Bone marrow (tissue), 2 donors: ENCODE measurements around the gene USP50.
"Not testable (repeated sequence)": the region's sequence is repeated elsewhere in the genome, so short reads cannot be mapped to it uniquely, and the experiment has no call there.

Experiments used
- DNase-seq, 2 donors: peaks; one replicate each; lab custom pipeline; 2025; lab: John Stamatoyannopoulos, UW

The USP50 gene

DNA sequence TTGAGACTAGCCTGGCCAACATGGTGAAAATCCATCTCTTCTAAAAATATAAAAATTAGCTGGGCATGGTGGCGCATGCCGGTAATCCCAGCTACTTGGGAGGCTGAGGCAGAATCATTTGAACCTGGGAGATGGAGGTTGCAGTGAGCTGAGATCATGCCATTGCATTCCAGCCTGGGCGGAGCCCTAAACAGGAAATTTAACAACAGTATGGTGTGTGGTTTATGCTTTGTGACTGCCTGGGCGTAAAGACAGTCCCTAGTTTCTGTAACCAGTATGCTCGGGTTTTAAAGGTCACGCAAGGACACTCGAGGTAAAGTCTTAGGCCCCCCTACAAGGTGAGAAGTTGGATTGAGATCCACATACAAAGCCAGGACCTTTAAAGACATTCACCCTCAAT, 43.3 kb downstream of the USP50 start:
- no peak for DNase-seq

DNA sequence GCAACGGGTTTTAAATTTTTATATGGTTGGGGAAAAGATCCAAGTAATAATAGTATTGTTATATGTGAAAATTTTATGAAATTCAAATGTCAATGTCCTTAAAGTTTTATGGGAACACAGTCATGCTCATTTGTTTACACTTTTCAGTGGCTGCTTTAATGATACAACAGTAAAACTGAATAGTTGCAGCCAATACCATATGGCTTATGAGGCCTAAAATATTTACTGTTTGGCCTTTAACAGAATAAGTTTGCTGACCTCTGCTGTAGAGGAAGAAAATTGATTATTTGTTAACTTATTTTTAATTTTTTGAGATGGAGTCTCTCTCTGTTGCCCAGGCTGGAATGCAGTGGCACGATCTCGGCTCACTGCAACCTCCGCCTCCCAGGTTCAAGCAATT, 44.7 kb downstream of the USP50 start:
- no peak for DNase-seq

DNA sequence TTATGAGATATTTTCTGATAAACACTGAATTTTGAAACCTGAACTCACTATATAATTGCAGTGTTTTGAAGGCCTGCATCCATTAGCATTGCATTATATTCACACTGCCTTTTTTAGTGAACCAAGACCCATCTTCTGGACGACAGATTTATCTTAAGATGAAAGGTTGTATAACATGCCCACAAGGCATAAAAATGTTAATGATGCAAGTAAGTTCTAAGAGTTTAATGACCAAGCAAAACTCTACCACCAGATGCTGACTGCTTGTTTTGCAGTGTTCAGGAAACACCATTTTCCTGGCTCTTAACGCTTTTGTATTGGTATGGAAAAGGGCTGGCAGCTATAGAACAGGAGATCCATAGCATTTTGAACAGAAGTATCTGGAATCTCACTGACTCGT, 46.1 kb downstream of the USP50 start:
- DNase-seq: peak in 1 of 2 donors; percentile 5

DNA sequence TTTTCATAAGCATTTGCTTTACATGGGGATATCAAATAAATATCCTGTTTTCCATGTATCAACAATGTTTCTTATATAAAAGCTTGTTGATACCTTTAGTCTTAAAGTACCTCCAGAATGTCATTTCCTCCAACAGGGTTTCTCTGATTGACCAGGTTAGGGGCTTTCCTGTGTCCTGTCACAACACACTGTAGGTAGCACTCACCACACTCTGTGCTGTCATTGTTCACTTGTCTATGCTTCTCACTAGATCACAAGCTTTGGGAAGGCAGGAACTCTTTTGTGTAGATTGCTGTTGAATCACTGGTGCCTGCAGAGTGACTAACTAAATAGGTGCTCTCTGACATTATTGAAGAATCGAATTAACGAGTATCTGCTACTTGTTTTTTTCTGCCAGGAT, 49.8 kb downstream of the USP50 start:
- DNase-seq: no peak

DNA sequence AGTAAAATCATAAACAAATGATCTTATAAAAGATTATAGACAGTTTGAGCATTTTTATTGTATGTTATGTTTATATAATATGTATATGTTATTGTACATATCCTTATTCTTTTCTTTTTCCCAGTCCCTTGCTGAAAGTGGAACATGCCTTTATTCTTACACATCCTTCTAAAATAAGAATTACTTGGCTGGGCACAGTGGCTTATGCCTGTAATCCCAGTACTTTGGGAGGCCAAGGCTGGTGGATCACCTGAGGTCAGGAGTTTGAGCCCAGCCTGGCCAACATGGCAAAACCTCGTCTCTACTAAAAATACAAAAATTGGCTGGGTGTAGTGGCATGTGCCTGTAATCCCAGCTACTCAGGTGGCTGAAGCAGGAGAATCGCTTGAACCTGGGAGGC, 51.9 kb downstream of the USP50 start:
- not testable (repeated sequence) for DNase-seq

DNA sequence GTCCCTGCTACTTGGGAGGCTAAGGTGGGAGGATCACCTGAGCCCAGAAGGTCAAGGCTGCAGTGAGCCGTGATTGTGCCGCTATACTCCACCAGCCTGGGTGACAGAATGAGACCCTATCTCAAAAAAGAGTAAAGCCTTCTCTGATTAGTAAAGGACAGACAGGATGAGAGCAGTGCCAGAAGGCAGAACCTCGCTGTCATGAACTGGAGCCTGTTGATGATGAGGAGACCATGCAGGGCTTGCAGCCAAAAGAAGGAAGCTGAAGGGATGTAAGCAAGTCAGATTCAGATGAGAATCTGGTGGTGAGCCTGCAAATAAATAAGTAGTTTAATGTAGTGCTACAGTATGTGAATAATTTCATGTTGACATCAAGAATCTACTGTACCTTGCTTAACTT, 52.8 kb downstream of the USP50 start:
- no peak for DNase-seq

DNA sequence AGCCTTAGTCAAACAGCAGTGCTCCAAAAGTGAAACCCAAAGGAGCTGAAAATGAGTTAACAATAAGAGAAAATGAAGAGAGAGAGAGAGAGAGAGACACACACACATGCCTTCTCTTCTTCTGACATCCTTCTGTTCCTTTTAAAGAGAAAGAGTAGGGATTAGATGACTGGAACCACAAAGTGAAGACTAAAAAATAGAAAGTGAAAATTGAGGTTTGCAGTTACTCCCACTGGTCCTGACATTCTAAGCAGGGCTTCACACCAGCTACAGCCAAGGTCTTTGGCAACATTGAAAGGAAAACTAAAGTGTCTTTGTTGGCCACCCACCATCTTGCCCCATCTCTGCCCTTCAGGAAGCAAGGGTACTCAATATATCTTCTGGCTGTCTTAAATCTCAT, 59.2 kb downstream of the USP50 start:
- DNase-seq: no peak

DNA sequence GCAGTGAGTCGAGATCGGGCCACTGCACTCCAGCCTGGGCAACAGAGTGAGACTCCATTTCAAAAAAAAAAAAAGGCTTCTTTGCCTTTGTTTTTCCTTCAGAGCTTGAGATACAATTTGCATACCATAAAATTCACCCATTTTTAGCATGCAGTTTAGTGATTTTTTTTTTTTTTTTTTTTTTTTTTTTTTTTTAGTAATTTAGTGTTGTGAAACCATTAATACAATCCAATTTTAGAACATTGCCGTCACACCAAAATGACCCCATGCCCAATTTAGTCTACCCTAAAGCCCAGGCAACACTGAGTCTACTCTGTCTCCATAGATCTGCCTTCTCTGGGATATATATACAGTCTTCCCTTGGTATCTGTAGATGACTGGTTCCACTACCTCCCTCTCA, 61.1 kb downstream of the USP50 start:
- DNase-seq: no peak

DNA sequence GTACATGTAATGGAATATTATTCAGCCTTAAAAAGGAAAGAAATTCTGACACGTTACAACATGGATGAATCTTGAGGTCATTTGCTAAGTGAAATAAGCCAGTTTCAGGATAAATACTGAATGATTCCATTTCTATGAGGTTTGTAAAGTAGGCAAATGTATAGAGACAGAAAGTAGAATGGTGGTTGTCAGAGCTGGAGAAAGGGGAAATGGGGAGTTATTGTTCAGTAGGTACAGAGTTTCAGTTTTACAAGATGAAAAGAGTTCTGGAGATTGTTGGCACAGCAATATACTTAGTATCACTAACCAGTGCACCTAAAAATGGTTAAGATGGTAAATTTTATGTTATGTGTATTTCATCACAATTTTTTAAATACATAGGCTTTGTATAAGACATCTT, 61.7 kb downstream of the USP50 start:
- no peak for DNase-seq

DNA sequence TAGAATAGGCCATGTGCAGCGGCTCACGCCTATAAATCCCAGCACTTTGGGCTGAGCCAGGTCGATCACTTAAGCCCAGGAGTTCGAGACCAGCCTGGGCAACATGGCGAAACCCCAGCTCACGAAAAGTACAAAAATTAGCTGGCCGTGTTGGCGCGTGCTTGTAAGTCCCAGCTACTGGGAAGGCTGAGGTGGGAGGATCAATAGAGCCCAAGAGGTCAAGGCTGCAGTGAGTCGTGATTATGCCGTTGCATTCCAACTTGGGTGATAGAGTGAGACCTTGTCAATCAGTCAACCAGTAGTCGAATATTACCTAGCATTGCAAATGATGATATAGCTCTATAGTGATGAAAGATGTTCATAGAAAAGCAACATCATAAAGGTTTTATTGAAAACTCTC, 70.3 kb downstream of the USP50 start:
- DNase-seq: no peak

DNA sequence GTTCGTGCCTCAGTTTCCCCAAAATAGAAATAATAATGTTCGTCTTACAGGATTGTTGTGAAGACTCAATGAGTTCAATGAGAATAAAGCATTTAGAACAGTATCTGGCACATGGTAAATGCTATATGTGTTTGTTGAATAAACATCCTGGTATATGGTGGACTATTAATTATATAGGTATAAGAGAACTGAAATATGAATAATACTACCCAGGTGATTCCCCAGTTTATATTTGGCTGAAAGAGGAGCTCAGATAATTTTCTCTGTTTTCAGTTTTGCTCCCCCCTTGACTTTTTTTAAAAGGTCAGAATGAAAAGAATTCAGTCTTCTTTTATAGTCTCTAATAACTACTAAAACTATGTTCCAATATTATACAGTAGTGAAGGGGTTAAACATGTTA, 75.4 kb downstream of the USP50 start:
- DNase-seq: no peak

DNA sequence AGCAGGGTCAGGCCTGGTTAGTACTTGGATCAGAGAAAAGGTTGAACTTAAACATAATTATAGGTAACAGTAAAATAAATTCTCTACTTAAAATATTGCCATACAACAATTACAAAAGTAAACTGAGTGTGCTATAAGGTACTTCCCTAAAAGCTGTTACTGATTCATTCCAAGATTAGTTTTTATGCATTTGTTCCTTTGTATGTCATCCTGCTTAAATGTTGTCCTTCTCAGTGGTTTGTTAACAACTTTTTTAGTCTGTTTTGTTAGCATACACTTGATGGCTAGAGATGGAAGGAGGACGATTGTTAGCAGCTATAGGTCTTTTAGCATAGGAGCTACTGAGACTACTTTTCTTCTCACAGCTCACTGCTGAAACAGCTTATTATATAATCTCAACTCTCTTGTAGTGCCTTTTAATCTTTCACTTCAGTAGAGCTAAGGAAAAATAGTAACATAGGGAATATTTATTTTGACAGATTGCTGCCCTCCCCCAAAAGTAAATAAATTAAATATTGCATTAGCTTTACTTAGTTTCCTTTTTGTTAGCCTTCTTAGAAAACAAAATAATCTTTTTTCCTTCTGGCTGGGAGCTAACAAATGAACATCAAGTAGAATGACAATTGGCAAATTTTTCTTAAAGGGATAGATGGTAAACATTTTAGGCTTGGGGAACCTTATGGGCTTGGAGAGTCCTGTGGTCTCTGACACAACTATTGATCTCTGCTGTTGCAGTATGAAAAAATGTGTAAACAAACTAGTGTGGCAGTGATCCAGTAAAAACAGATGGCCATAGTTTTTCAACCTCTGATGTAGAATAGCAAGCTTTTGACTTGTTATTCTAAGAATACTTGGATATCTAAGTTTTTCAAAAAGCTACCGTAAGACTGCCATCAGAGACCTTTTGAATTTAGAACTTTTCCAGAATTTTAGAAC, 82.8 kb downstream of the USP50 start:
- no peak for DNase-seq

DNA sequence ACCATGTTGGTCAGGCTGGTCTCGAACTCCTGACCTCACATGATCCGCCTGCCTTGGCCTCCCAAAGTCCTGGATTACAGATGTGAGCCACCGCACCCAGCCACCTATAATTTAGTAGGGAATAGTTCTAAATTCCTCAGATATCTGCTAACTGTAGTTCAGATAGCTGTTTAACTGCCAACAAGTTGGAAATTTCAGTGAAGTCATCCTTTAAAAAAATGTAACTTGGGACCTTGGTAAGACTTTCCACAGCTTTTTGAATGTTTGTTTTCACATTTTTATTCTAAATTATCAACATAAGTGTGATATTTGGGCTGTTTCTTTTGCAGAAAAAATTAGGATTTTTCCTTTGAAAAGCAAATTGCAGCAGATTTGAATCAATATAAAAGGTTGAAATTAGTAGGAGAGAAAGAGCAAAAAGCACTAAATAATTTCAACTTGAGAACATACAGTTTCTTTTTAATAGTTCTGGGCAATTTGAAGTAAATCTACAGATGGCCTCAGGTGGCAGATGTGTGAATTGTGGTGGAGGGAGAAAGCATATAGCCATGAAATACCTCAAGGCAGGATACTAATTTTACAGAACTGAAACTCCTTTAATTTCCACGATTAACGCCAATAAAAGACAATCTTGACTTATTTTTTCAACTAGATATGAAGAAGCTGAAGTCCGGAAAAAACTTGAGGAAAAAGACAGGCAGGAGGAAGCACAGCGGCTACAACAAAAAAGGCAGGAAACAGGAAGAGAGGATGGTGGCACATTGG, 87.9 kb downstream of the USP50 start:
- no peak for DNase-seq

DNA sequence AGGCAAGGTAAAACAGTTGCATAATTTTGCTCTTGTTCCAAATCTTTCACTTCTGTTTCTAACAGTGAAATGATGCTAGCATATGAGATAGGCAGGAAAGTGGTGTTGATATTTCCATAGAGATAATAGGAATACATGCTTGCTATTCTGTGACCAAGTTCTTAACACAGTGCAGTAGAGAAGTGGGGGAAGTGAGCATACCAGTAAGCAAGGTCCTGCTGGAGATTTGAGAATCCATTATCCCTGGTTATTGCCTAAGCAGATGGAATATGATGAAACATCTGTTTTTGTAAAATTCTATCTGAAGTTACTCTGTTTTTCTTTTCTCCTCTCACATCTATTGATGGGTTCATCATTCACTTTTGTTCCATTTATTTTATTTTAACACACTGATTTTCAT, 93.5 kb downstream of the USP50 start:
- no peak for DNase-seq
